GM08714 (cell line): ENCODE data around the gene ACP2.

ENCODE experiments used
- H3K4me3 ChIP-seq: fragments of 200-500 bp; sonication (Bioruptor generic); 2 replicates; pipeline ENCODE4 v1.5.1; 2014; ENCODE audit warnings: mild to moderate bottlenecking, low read length, inconsistent platforms
- ZNF274 ChIP-seq: IDR thresholded peaks from 2 replicates; pipeline ENCODE4 v1.6.1; 2012; ENCODE audit warnings: mild to moderate bottlenecking, low read depth, low read length

ACP2 gene

DNA sequence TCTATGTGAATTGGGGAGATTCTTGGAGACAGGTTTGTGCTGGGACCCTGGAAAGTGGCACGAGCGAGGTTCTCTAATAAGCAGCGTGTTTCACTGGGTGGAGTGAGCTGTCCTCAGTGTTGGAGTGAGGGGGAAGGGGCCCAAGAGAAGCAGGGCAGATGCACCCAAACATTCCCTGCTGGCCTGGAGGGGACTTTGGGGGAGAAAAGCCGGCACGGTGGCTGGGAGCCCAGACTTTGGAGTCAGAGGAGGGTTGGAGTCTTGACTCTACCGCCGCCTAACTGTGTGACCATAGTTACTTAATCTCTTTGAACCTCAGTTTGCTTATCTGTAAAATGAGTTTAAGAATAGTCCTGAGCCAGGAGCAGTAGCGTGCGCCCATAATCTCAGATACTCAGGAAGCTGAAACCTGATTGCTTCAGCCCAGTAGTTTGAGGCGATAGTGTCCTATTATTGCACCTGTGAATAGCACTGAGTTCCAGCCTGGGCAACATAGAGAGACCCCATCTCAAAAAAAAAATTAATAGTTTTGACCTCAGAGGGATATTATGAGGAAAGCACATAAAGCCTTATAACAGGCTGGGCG is 9.8 kb upstream of the ACP2 start:
- no peak overlapping the region for H3K4me3 ChIP-seq
- TF ChIP-seq ZNF274 = no peak

DNA sequence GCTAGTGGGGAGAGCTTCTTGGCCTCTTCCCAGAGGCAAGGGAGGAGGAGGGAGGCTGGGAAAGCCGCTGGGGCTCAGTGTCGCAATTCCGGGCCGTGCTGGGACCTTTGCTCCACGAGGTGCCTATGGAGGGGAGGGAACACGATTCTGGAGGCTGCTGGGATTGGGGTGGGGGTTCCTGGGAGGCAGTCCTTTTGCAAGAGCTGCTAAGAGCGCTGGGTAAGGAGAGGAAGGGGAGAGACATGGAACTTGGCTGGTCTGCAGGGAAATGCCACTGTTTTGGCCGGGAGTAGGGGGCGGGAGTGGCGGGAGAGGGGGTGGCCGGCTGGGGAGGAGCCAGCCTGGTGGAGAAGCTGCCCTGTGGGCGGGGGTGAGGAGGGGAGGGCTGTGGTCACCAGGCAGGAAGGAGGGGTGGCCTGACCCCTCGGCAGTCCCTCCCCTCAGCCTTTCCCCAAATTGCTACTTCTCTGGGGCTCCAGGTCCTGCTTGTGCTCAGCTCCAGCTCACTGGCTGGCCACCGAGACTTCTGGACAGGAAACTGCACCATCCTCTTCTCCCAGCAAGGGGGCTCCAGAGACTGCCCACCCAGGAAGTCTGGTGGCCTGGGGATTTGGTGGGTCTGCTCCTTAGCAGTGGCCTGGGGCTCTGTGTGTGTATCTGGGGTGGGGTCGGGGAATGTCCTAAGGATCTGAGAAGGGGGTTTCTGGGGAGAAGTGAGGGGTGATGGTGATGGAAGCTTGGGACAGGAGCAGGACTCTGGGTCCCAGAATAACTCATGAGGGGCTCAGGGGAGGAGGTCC is 9.1 kb upstream of the ACP2 start, which contains the start of gene NR1H3:
Gene NR1H3 (plus strand): TSS at position 480 of the 800 bp plus-strand sequence. CDS start 1,221 bp downstream, outside the sequence.
- no peak for TF ChIP-seq ZNF274
- no peak within 1 kb of the TSS for H3K4me3 ChIP-seq

GRCh38 chr11:47257177-47257516 is 8.5 kb upstream of the ACP2 start:
- H3K4me3 ChIP-seq = no peak overlapping the region
- TF ChIP-seq ZNF274 = no peak

DNA sequence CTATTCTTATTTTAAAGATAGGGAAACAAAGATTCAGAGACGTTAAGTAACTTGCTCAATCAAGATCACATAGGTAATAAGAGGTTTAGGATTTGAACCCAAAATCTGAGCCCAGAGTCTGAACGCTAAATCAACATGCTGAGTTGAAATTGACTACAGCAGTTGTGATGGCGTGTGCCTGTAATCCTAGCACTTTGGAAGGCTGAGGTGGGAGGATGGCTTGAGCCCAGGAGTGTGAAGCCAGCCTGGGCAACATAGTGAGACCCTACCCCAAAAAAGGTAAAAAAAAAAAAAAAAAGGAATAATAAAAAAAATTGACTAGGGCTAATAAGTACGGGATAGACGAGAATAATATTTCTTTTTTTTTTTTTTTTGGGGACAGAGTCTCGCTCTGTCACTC is 7.8 kb upstream of the ACP2 start:
- no peak for TF ChIP-seq ZNF274
- no peak overlapping the region for H3K4me3 ChIP-seq

- H3K4me3 ChIP-seq = no peak overlapping the region
- no peak for TF ChIP-seq ZNF274
These were observed 5.8 kb upstream of the ACP2 start for GRCh38 chr11:47254386-47254785.

DNA sequence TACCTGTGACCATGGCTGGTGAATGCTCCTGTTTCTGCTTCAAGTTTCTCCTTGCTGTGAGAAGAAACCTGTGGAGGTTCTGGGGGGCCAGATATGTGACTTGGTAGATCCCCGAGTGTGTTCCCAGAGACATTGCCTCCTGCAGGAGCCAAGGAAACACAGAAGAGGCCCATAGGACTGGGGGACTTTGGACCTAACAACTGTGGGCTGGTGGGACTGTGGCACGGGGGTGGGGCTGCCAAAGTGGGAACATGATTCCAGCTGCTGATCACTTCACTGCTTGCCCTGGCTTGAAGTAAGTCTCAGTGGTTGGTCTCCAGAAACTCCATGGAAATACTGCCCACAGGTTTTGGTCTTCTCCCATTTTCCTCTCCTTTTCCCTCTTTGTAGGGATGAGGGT is 5.0 kb upstream of the ACP2 start:
- H3K4me3 ChIP-seq = no peak overlapping the region
- TF ChIP-seq ZNF274 = no peak

GRCh38 chr11:47251751-47252150 is 3.1 kb upstream of the ACP2 start:
- TF ChIP-seq ZNF274 = no peak
- no peak overlapping the region for H3K4me3 ChIP-seq

DNA sequence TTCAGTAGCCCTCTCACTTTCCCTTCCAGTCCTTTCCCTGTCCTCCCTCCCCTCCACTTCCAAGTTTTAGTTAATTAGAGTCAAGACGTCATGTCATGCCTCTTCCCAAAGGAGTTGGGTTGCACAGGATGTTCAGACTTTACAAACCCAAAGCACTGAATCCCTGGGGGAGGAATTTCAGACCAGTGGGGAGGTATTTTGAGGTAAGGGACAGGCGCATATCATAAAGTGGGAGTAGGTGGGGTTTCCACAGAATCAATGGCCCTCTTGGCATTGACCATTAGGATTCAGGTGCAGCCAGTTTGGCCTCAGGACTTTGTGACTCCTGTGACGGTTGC is 733 bp upstream of the ACP2 start:
- no peak for TF ChIP-seq ZNF274

DNA sequence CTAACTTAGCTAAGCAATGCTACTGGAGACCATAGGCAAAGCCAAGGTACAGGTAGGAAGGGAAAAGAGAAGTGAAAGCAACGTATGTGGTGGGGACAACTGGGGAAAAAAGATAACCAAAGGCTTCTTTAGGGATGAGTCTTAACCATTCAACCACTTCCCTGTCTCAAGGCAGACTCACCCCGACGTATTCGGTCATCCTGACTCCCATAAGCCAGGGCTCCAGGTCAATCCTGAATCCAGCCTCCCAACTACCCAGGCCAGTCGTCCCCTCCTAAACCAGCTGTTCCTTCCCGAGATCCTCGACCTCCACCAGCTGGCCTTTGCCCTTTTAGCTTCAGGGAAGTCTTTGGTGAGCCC is 330 bp downstream of the ACP2 start:
- peak overlapping the region; percentile 92 for H3K4me3 ChIP-seq
- TF ChIP-seq ZNF274 = no peak

More for the DNA sequence above, 733 bp upstream of the ACP2 start:
- peak overlapping the region; percentile 92 for H3K4me3 ChIP-seq

- TF ChIP-seq ZNF274 = no peak
- peak overlapping the region; percentile 92; the same call in 1 of the 2 replicates for H3K4me3 ChIP-seq
These were observed 1.1 kb downstream of the ACP2 start for GRCh38 chr11:47247502-47247901.

DNA sequence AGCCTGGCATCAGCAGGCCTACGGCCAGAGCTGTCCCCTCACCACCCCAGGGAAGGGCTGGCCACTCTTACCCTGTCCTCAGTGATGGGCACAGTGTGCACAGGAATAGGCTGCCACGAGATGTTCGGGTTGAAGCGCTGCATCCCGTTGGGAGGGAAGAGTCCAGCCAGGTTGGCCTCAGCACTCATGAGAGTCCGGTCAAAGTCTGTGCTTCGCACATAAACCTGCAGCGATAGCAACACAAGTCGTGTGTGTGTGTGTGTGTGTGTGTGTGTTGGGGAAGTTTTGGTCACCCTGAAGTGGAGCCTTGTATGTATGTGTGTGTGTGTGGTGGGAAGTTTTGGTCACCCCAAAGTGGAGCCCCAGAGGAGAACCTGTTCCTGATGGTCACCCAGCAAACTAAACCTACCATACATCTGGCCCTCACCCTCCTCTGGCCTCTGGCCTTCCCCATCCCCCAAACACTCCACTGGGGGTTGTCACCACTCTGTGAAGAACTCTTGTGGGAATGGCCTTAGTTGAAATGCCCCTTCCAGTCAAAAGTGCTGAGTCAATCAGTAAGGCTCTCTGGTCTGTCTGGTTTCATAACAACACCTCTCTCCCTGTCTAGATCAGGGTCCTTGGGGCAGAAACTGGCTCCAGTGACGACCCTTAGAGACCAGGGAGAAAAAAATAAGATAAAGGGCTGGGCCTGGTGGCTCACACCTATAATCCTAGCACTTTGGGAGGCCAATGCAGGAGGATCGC is 2.8 kb downstream of the ACP2 start:
- TF ChIP-seq ZNF274 = no peak
- H3K4me3 ChIP-seq = no peak overlapping the region

DNA sequence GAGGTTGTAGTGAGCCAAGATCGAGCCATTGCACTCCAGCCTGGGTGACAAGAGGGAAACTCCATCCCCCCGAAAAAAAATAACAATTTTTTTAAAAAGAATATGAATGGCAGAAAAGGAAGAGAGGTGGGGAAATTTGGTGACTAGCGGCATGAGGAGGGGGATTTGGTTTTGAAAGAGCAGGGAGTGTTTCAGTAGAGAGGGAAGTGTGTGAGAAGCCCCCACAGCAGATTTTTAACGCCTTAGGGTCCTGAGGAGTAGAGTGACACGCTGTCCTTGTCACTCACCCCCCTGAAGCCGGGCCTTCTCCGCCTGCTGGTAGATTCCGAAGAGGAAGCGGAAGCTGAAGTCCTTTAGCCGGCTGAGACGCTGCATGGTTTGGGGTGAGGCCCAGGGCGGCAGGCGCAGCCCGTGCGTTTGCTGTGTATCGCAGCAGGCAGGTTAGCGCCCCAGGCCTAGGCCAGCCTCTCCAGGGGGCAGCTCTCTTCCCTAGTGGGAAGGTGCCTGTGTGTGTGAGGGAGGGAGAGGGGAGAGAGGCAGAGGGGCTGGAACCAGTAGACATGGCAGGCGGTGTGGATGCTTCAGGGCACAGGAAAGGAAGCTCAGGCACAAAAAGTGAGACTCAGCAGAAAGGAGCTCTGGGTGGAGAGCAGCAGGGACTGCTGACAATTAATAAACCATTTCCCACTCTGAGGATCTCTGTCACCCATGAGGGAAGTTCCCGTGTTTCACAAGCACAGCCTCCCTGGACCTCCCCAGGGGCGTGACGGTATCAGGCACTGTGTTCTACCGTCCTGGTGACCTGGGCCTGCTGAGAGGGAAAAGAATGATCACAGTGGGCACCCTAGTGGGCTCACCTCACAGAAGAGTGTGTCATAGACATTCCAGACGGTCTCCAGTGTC is 3.9 kb downstream of the ACP2 start:
- no peak for TF ChIP-seq ZNF274
- H3K4me3 ChIP-seq = no peak overlapping the region

- H3K4me3 ChIP-seq = no peak overlapping the region
- no peak for TF ChIP-seq ZNF274
These were observed 5.2 kb downstream of the ACP2 start for GRCh38 chr11:47243454-47243853.

- TF ChIP-seq ZNF274 = no peak
- no peak overlapping the region for H3K4me3 ChIP-seq
These were observed 5.9 kb downstream of the ACP2 start for GRCh38 chr11:47242596-47243192.
